Muscle layer of colon (tissue), 2 donors: ENCODE results near the gene WNT3A.

ENCODE experiments used
- H3K27ac ChIP-seq: one replicate; pipeline ENCODE4 v1.7.0; 2013; ENCODE audit warnings: low read depth, mild to moderate bottlenecking, low read length, moderate library complexity
- H3K27me3 ChIP-seq, 2 donors: one replicate each; pipeline ENCODE4 v1.7.0; 2013; ENCODE audit warnings: low read length in 2 of 2, mild to moderate bottlenecking in 2 of 2; ENCODE audit not compliant: insufficient read depth in 2 of 2, control insufficient read depth in 1 of 2
- H3K36me3 ChIP-seq: one replicate; pipeline ENCODE4 v1.7.0; 2013; ENCODE audit warnings: mild to moderate bottlenecking, low read length; ENCODE audit not compliant: insufficient read depth
- H3K4me1 ChIP-seq: one replicate; pipeline ENCODE4 v1.7.0; 2013; ENCODE audit warnings: mild to moderate bottlenecking, low read length; ENCODE audit not compliant: insufficient read depth
- H3K4me3 ChIP-seq, 2 donors: one replicate each; pipeline ENCODE4 v1.7.0; 2013; ENCODE audit warnings: low read length in 2 of 2, low read depth in 1 of 2, mild to moderate bottlenecking in 1 of 2, moderate library complexity in 1 of 2
- H3K9ac ChIP-seq: one replicate; pipeline ENCODE4 v1.7.0; 2013; ENCODE audit warnings: low read length
- H3K9me3 ChIP-seq: one replicate; pipeline ENCODE4 v1.7.0; 2013; ENCODE audit warnings: mild to moderate bottlenecking, low read length
- donor health status: abdominal sarcoma.
- donor health status: Adenocarcinoma of cecum.

Gene WNT3A

GRCh38 chr1:228089519-228090380 is 83.0 kb downstream of the WNT3A start:
- peaks cover 6% of the 10 kb centered on the region for H3K36me3 ChIP-seq
- H3K27ac ChIP-seq = no peak overlapping the region
- H3K9me3 ChIP-seq = peaks cover under 1% of the 10 kb centered on the region
- H3K4me1 ChIP-seq = peaks cover 76% of the 10 kb centered on the region
- H3K4me3 ChIP-seq = no peak overlapping the region
- no peaks in the 10 kb centered on the region for H3K27me3 ChIP-seq
- no peak overlapping the region for H3K9ac ChIP-seq

GRCh38 chr1:228090613-228091081 is 83.8 kb downstream of the WNT3A start:
- Histone ChIP-seq H3K27ac (no peak overlapping the region), H3K4me3 (no peak overlapping the region), H3K4me1 (peaks cover 67% of the 10 kb centered on the region)

DNA sequence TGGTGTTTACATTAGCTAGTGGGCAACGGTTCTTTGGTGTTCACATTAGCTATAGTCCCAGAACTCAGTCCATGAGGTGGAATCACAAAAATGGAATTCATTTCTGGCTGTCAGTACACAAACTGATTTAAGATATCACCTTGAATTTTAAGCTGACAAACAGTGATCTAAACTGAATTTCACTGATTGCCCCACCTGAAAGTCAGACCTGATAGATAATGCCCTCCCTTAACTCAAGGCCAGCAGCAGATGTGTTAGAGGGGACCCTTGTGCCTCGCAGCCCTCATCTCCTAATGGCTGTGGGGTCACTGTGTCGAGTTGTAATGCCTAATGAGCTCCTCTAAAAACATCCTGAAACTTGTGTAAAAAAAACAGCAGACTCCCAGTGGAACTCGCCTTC is 84.3 kb downstream of the WNT3A start:
- no peak overlapping the region for H3K27ac ChIP-seq
- no peak overlapping the region for H3K4me3 ChIP-seq
- H3K27me3 ChIP-seq = no peaks in the 10 kb centered on the region
- H3K9ac ChIP-seq = no peak overlapping the region
- peaks cover 65% of the 10 kb centered on the region for H3K4me1 ChIP-seq
- H3K9me3 ChIP-seq = peaks cover 3% of the 10 kb centered on the region
- H3K36me3 ChIP-seq = peaks cover 7% of the 10 kb centered on the region

More at GRCh38 chr1:228090613-228091081, 83.8 kb downstream of the WNT3A start:
- peaks cover 3% of the 10 kb centered on the region for H3K9me3 ChIP-seq
- peaks cover 6% of the 10 kb centered on the region for H3K36me3 ChIP-seq
- H3K9ac ChIP-seq = no peak overlapping the region
- H3K27me3 ChIP-seq = no peaks in the 10 kb centered on the region

DNA sequence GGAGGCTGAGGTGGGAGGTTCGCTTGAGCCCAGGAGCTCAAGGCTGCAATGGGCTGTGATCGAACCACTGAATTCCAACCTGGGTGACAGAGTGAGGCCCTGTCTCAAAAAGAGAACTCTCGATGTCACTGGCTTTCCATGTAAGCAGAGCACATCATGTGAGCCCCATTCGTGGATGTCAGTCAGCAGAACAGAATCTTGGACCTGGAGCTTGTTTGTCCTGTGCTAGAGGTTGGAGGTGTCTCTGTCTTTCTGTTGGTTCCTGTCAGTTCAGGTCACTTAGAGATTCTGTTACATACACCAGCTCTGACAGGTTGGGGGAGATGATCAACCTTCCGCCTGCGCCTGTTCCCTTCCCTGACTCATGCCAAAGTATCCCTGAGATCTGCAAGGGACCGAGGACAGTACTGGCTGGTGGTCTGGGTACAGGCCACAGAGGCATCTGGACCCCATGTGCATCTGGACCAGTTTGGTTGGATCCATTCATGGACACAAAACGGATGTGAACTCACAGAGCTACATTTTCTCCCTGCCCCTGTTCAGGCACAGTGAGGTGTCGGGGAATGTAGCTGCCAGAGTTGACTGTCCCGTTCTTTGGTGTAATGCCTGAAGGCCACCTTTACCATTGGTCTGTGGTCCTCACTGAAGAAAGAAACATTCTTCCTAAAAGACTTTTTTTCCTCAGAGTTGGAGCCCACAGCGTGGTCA is 85.7 kb downstream of the WNT3A start:
- Histone ChIP-seq H3K9ac (no peak overlapping the region), H3K27ac (no peak overlapping the region), H3K9me3 (peaks cover 3% of the 10 kb centered on the region), H3K27me3 (no peaks in the 10 kb centered on the region), H3K4me3 (no peak overlapping the region), H3K4me1 (peaks cover 55% of the 10 kb centered on the region), H3K36me3 (peaks cover 12% of the 10 kb centered on the region)

DNA sequence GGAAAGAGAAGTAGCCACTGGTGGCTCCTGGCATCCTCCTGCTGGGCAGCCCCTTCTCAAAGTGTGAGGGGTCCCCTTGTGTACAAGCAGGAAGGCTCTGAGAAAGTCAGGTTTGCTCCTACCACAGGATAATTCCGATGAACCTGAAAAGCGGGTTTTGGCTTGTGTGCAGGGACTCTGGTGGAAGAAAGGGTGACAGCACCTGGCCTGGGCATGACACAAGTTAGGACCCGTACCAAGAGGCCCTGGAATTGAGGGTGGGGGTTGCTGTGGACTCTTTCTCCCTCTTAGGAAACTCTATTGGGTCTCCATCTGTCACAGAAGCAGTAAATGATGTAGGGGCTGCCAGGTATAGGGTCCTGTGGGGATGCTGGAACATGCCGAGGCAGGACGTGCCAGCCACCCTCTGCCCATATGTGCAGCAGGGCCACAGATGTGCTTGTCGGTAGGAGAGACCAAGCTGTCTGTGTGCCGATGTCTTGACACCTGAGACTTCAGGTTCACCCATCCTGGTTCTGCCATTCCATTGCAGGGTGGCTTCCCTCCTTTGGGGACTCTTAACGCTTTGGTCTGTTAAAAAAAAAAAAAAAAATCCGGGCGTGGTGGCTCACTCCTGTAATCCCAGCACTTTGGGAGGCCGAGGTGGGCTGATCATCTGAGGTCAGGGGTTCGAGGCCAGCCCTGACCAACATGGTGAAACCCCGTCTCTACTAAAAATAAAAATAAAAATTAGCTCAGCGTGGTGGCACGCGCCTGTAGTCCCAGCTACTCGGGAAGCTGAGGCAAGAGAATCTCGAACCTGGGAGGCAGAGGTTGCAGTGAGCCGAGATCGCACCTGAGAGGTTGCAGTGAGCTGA is 86.5 kb downstream of the WNT3A start:
- Histone ChIP-seq H3K4me3 (no peak overlapping the region), H3K27ac (no peak overlapping the region), H3K4me1 (peaks cover 47% of the 10 kb centered on the region), H3K27me3 (no peaks in the 10 kb centered on the region), H3K36me3 (peaks cover 19% of the 10 kb centered on the region), H3K9ac (no peak overlapping the region), H3K9me3 (peaks cover 3% of the 10 kb centered on the region)

DNA sequence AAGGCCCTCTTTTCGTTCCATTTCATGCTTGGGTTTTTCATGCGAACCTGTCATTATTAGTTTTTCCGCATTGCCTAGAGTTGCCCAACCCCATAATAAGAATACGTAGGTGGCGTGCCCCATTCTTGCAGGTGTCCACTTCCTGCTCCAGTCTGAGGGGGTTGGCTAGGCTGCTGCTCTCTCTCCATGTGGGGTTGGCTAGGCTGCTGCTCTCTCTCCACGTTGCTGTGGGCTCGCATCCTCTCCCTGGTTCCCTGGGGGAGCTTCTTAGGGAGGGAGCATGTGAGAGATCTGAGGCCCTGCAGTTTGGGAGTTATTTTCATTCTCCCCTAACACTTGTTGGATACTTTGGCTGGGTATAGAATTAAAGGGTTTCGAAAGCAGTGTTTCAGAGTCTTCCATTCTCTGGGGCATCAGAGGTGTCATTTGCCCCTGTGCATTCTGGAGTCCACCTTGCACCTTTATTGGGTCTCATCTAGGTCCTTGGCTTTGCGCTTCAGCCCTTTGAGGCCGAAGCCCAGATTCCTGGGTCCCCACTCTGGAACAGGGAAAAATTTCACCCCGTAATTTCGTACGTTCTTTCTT is 87.7 kb downstream of the WNT3A start:
- Histone ChIP-seq H3K27me3 (no peaks in the 10 kb centered on the region), H3K4me1 (peaks cover 35% of the 10 kb centered on the region), H3K4me3 (no peak overlapping the region), H3K27ac (no peak overlapping the region), H3K9ac (no peak overlapping the region), H3K9me3 (peaks cover 3% of the 10 kb centered on the region), H3K36me3 (peaks cover 25% of the 10 kb centered on the region)

DNA sequence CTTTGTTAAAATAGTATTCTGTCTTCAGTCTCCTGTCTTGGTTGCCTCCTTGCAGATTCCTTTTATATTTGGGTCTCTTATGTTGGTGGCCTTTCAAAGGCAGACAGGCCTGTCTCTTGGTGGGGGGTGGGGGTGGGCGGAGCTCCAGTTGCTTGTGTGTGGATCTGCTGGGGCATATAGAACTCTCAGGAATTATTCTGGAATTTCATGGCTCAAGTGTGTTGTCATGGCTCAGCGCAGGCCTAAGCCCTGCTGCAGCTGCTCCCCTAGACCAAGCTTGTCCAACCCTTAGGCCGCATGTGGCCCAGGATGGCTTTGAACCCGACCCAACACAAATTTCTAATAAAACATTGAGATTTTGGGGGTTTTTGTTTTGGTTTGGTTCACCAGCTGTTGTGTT is 88.4 kb downstream of the WNT3A start:
- no peak overlapping the region for H3K27ac ChIP-seq
- H3K4me3 ChIP-seq = no peak overlapping the region
- no peaks in the 10 kb centered on the region for H3K27me3 ChIP-seq
- peaks cover 28% of the 10 kb centered on the region for H3K4me1 ChIP-seq
- peaks cover 3% of the 10 kb centered on the region for H3K9me3 ChIP-seq
- no peak overlapping the region for H3K9ac ChIP-seq
- H3K36me3 ChIP-seq = peaks cover 32% of the 10 kb centered on the region

GRCh38 chr1:228095938-228096337 is 89.1 kb downstream of the WNT3A start:
- Histone ChIP-seq H3K4me1 (peaks cover 20% of the 10 kb centered on the region), H3K36me3 (peaks cover 36% of the 10 kb centered on the region), H3K27me3 (no peaks in the 10 kb centered on the region), H3K9me3 (peaks cover 3% of the 10 kb centered on the region), H3K4me3 (no peak overlapping the region), H3K9ac (no peak overlapping the region), H3K27ac (no peak overlapping the region)

GRCh38 chr1:228096416-228097332 is 89.9 kb downstream of the WNT3A start:
- Histone ChIP-seq H3K4me1 (peaks cover 18% of the 10 kb centered on the region), H3K9ac (no peak overlapping the region), H3K27ac (no peak overlapping the region), H3K4me3 (no peak overlapping the region), H3K36me3 (peaks cover 40% of the 10 kb centered on the region), H3K9me3 (peaks cover 3% of the 10 kb centered on the region), H3K27me3 (no peaks in the 10 kb centered on the region)

GRCh38 chr1:228097333-228098081 is 90.7 kb downstream of the WNT3A start:
- no peak overlapping the region for H3K27ac ChIP-seq
- no peaks in the 10 kb centered on the region for H3K27me3 ChIP-seq
- peaks cover 3% of the 10 kb centered on the region for H3K9me3 ChIP-seq
- H3K9ac ChIP-seq = no peak overlapping the region
- peaks cover 40% of the 10 kb centered on the region for H3K36me3 ChIP-seq
- H3K4me1 ChIP-seq = peaks cover 15% of the 10 kb centered on the region
- H3K4me3 ChIP-seq = no peak overlapping the region
